Measurements from ENCODE around the gene RASEF.

Gene RASEF

GRCh38 chr9:83065233-83065632 is 2.3 kb upstream of the RASEF start:
- H3K27me3 ChIP-seq (replicated peaks; ENCODE audit: control insufficient read depth, insufficient read depth, low read length): no peaks in the 10 kb centered on the region
- no peak overlapping the region for H3K4me3 ChIP-seq (replicated peaks; ENCODE audit: low read depth, low read length)
- H3K36me3 ChIP-seq (ENCODE audit: control insufficient read depth, insufficient read depth, low read length): no peaks in the 10 kb centered on the region
- no peak for TF ChIP-seq CTCF (IDR thresholded peaks at IDR 0.05; ENCODE audit: insufficient read depth, low read length, poor library complexity, severe bottlenecking)
- no peak for DNase-seq (ENCODE audit: extremely low read depth, insufficient read length)

GRCh38 chr9:83061990-83062650 is 822 bp downstream of the RASEF start:
- DNase-seq (ENCODE audit: extremely low read depth, insufficient read length): no peak
- TF ChIP-seq CTCF (IDR thresholded peaks at IDR 0.05; ENCODE audit: insufficient read depth, low read length, poor library complexity, severe bottlenecking): no peak
- H3K4me3 ChIP-seq (replicated peaks; ENCODE audit: low read depth, low read length): no peak overlapping the region
- H3K36me3 ChIP-seq (ENCODE audit: control insufficient read depth, insufficient read depth, low read length): no peaks in the 10 kb centered on the region
- no peaks in the 10 kb centered on the region for H3K27me3 ChIP-seq (replicated peaks; ENCODE audit: control insufficient read depth, insufficient read depth, low read length)

GRCh38 chr9:83061036-83061435 is 1.9 kb downstream of the RASEF start:
- TF ChIP-seq CTCF (IDR thresholded peaks at IDR 0.05; ENCODE audit: insufficient read depth, low read length, poor library complexity, severe bottlenecking): no peak
- no peaks in the 10 kb centered on the region for H3K36me3 ChIP-seq (ENCODE audit: control insufficient read depth, insufficient read depth, low read length)
- no peak overlapping the region for H3K4me3 ChIP-seq (replicated peaks; ENCODE audit: low read depth, low read length)
- DNase-seq (ENCODE audit: extremely low read depth, insufficient read length): no peak
- no peaks in the 10 kb centered on the region for H3K27me3 ChIP-seq (replicated peaks; ENCODE audit: control insufficient read depth, insufficient read depth, low read length)

GRCh38 chr9:83060556-83060955 is 2.4 kb downstream of the RASEF start:
- H3K27me3 ChIP-seq (replicated peaks; ENCODE audit: control insufficient read depth, insufficient read depth, low read length): no peaks in the 10 kb centered on the region
- TF ChIP-seq CTCF (IDR thresholded peaks at IDR 0.05; ENCODE audit: insufficient read depth, low read length, poor library complexity, severe bottlenecking): no peak
- H3K36me3 ChIP-seq (ENCODE audit: control insufficient read depth, insufficient read depth, low read length): no peaks in the 10 kb centered on the region
- DNase-seq (ENCODE audit: extremely low read depth, insufficient read length): no peak
- H3K4me3 ChIP-seq (replicated peaks; ENCODE audit: low read depth, low read length): no peak overlapping the region

GRCh38 chr9:83059417-83059816 is 3.5 kb downstream of the RASEF start:
- no peak for DNase-seq (ENCODE audit: extremely low read depth, insufficient read length)
- H3K36me3 ChIP-seq (ENCODE audit: control insufficient read depth, insufficient read depth, low read length): no peaks in the 10 kb centered on the region
- no peak overlapping the region for H3K4me3 ChIP-seq (replicated peaks; ENCODE audit: low read depth, low read length)
- TF ChIP-seq CTCF (IDR thresholded peaks at IDR 0.05; ENCODE audit: insufficient read depth, low read length, poor library complexity, severe bottlenecking): no peak
- no peaks in the 10 kb centered on the region for H3K27me3 ChIP-seq (replicated peaks; ENCODE audit: control insufficient read depth, insufficient read depth, low read length)

GRCh38 chr9:83056911-83057310 is 6.0 kb downstream of the RASEF start:
- no peak overlapping the region for H3K4me3 ChIP-seq (replicated peaks; ENCODE audit: low read depth, low read length)
- TF ChIP-seq CTCF (IDR thresholded peaks at IDR 0.05; ENCODE audit: insufficient read depth, low read length, poor library complexity, severe bottlenecking): no peak
- no peak for DNase-seq (ENCODE audit: extremely low read depth, insufficient read length)
- no peaks in the 10 kb centered on the region for H3K27me3 ChIP-seq (replicated peaks; ENCODE audit: control insufficient read depth, insufficient read depth, low read length)
- H3K36me3 ChIP-seq (ENCODE audit: control insufficient read depth, insufficient read depth, low read length): no peaks in the 10 kb centered on the region

Measured in GM06990 (cell line).